ENCODE measurements around the gene MAGEA8.
"Not testable (repeated sequence)": the region's sequence is repeated elsewhere in the genome, so short reads cannot be mapped to it uniquely, and the experiment has no call there.

MAGEA8 gene

DNA sequence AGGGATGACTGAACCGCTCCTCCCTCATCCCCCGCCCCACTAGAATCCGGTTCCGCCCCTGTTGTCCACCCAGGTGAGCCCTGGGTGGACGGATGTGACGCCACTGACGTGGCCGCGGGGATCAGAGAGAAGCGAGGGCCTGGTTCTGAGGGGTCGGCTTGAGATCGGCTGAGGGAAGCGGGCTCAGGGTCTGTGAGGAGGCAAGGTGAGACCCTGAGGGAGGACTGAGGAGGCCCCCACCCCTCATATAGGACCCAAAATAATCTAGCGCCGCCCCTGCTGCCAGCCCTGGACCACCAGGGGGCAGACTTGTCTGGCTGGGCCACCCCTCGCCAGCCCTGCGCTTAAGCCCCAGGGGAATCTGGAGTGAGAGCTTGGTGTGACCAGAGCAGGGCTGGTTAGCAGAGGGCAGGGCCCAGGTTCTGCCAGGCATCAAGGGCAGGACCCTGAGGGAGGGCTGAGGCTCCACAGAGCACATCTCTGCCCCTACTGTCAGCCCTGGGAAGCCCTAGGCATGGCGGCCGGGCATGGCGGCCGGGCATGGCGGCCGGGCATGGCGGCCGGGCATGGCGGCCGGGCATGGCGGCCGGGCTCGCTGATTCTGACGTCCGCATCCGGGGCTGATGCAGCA lies at the start of gene MAGEA8:
Gene MAGEA8, plus strand, starts transcription at position 103 of the 631 bp plus-strand sequence. CDS start 3,090 bp downstream, outside the sequence.
- Histone ChIP-seq H3K9me3 (ENCODE audit: control insufficient read depth in 2 of 2, low read length in 2 of 2) (no peaks in the 10 kb centered on the region), H3K4me3 (ENCODE audit: low read length in 2 of 2) (no peak within 1 kb of the TSS), H3K27ac (ENCODE audit: low read depth in 2 of 2, low read length in 2 of 2) (no peak within 1 kb of the TSS), H3K27me3 (ENCODE audit: control insufficient read depth in 2 of 2, insufficient read depth in 2 of 2, low read length in 2 of 2) (peaks cover 0 to under 1% of the 10 kb centered on the region in 2 donors), H3K36me3 (ENCODE audit: control insufficient read depth in 2 of 2, insufficient read depth in 2 of 2, low read length in 2 of 2) (no peaks in the 10 kb centered on the region), H3K9ac (ENCODE audit: low read depth in 1 of 2, low read length in 2 of 2) (no peak within 1 kb of the TSS), H3K4me1 (ENCODE audit: control insufficient read depth in 2 of 2, insufficient read depth in 2 of 2, low read length in 2 of 2) (no peaks in the 10 kb centered on the region)

- Histone ChIP-seq H3K9me3 (ENCODE audit: control insufficient read depth in 2 of 2, low read length in 2 of 2) (no peaks in the 10 kb centered on the region), H3K36me3 (ENCODE audit: control insufficient read depth in 2 of 2, insufficient read depth in 2 of 2, low read length in 2 of 2) (no peaks in the 10 kb centered on the region), H3K4me1 (ENCODE audit: control insufficient read depth in 2 of 2, insufficient read depth in 2 of 2, low read length in 2 of 2) (no peaks in the 10 kb centered on the region), H3K27ac (ENCODE audit: low read depth in 2 of 2, low read length in 2 of 2) (no peak overlapping the region), H3K4me3 (ENCODE audit: low read length in 2 of 2) (no peak overlapping the region), H3K9ac (ENCODE audit: low read depth in 1 of 2, low read length in 2 of 2) (no peak overlapping the region), H3K27me3 (ENCODE audit: control insufficient read depth in 2 of 2, insufficient read depth in 2 of 2, low read length in 2 of 2) (no peaks in the 10 kb centered on the region)
Measured at GRCh38 chrX:149831473-149831872, 49.5 kb upstream of the MAGEA8 start.

- H3K27ac ChIP-seq (ENCODE audit: low read depth in 2 of 2, low read length in 2 of 2); H3K9ac ChIP-seq (ENCODE audit: low read depth in 1 of 2, low read length in 2 of 2); H3K4me3 ChIP-seq (ENCODE audit: low read length in 2 of 2); H3K4me1 ChIP-seq (ENCODE audit: control insufficient read depth in 2 of 2, insufficient read depth in 2 of 2, low read length in 2 of 2); H3K27me3 ChIP-seq (ENCODE audit: control insufficient read depth in 2 of 2, insufficient read depth in 2 of 2, low read length in 2 of 2); H3K9me3 ChIP-seq (ENCODE audit: control insufficient read depth in 2 of 2, low read length in 2 of 2); H3K36me3 ChIP-seq (ENCODE audit: control insufficient read depth in 2 of 2, insufficient read depth in 2 of 2, low read length in 2 of 2): not testable (repeated sequence)
Measured at GRCh38 chrX:149836728-149837127, 44.3 kb upstream of the MAGEA8 start.

- no peaks in the 10 kb centered on the region for H3K36me3 ChIP-seq (ENCODE audit: control insufficient read depth in 2 of 2, insufficient read depth in 2 of 2, low read length in 2 of 2)
Measured at GRCh38 chrX:149837167-149837566, 43.8 kb upstream of the MAGEA8 start.

GRCh38 chrX:149837639-149838038 lies 43.3 kb upstream of the MAGEA8 start:
- Histone ChIP-seq H3K9ac (ENCODE audit: low read depth in 1 of 2, low read length in 2 of 2) (no peak overlapping the region), H3K27ac (ENCODE audit: low read depth in 2 of 2, low read length in 2 of 2) (no peak overlapping the region), H3K36me3 (ENCODE audit: control insufficient read depth in 2 of 2, insufficient read depth in 2 of 2, low read length in 2 of 2) (no peaks in the 10 kb centered on the region), H3K27me3 (ENCODE audit: control insufficient read depth in 2 of 2, insufficient read depth in 2 of 2, low read length in 2 of 2) (no peaks in the 10 kb centered on the region), H3K4me1 (ENCODE audit: control insufficient read depth in 2 of 2, insufficient read depth in 2 of 2, low read length in 2 of 2) (no peaks in the 10 kb centered on the region), H3K4me3 (ENCODE audit: low read length in 2 of 2) (no peak overlapping the region), H3K9me3 (ENCODE audit: control insufficient read depth in 2 of 2, low read length in 2 of 2) (no peaks in the 10 kb centered on the region)

More at GRCh38 chrX:149837167-149837566, 43.8 kb upstream of the MAGEA8 start:
- Histone ChIP-seq H3K4me3 (ENCODE audit: low read length in 2 of 2) (no peak overlapping the region), H3K9me3 (ENCODE audit: control insufficient read depth in 2 of 2, low read length in 2 of 2) (no peaks in the 10 kb centered on the region), H3K27me3 (ENCODE audit: control insufficient read depth in 2 of 2, insufficient read depth in 2 of 2, low read length in 2 of 2) (no peaks in the 10 kb centered on the region), H3K9ac (ENCODE audit: low read depth in 1 of 2, low read length in 2 of 2) (no peak overlapping the region), H3K4me1 (ENCODE audit: control insufficient read depth in 2 of 2, insufficient read depth in 2 of 2, low read length in 2 of 2) (no peaks in the 10 kb centered on the region), H3K27ac (ENCODE audit: low read depth in 2 of 2, low read length in 2 of 2) (no peak overlapping the region)

DNA sequence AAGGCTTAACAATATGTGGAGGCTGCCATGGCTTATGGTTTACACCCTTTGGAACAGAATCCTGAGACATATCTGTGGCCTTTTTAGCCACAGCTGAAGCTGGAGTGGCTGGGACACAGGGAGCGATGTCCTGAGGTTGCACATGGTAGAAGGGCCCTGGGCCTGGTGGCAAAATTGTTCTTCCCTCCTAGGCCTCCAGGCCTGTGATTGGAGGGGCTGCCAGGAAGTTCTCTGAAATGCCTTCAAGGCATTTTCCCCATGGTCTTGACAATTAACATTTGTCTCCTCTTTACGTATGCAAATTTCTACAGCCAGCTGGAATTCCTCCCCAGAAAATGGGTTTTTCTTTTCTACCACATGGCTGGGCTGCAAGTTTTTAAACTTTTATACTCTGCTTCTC lies 39.1 kb upstream of the MAGEA8 start:
- H3K27ac ChIP-seq (ENCODE audit: low read depth in 2 of 2, low read length in 2 of 2), result no peak overlapping the region
- no peak overlapping the region for H3K4me3 ChIP-seq (ENCODE audit: low read length in 2 of 2)
- H3K9ac ChIP-seq (ENCODE audit: low read depth in 1 of 2, low read length in 2 of 2), result no peak overlapping the region
- peaks cover 0 to 2% of the 10 kb centered on the region in 2 donors for H3K27me3 ChIP-seq (ENCODE audit: control insufficient read depth in 2 of 2, insufficient read depth in 2 of 2, low read length in 2 of 2)
- no peaks in the 10 kb centered on the region for H3K4me1 ChIP-seq (ENCODE audit: control insufficient read depth in 2 of 2, insufficient read depth in 2 of 2, low read length in 2 of 2)
- H3K36me3 ChIP-seq (ENCODE audit: control insufficient read depth in 2 of 2, insufficient read depth in 2 of 2, low read length in 2 of 2), result no peaks in the 10 kb centered on the region
- H3K9me3 ChIP-seq (ENCODE audit: control insufficient read depth in 2 of 2, low read length in 2 of 2), result no peaks in the 10 kb centered on the region

GRCh38 chrX:149845385-149845784 lies 35.6 kb upstream of the MAGEA8 start:
- H3K27me3 ChIP-seq (ENCODE audit: control insufficient read depth in 2 of 2, insufficient read depth in 2 of 2, low read length in 2 of 2), result peaks cover 0 to 2% of the 10 kb centered on the region in 2 donors
- no peaks in the 10 kb centered on the region for H3K4me1 ChIP-seq (ENCODE audit: control insufficient read depth in 2 of 2, insufficient read depth in 2 of 2, low read length in 2 of 2)
- no peak overlapping the region for H3K4me3 ChIP-seq (ENCODE audit: low read length in 2 of 2)
- H3K36me3 ChIP-seq (ENCODE audit: control insufficient read depth in 2 of 2, insufficient read depth in 2 of 2, low read length in 2 of 2), result no peaks in the 10 kb centered on the region
- H3K9me3 ChIP-seq (ENCODE audit: control insufficient read depth in 2 of 2, low read length in 2 of 2), result no peaks in the 10 kb centered on the region
- H3K27ac ChIP-seq (ENCODE audit: low read depth in 2 of 2, low read length in 2 of 2), result peak overlapping the region in 1 of 2 donors; percentile 37
- H3K9ac ChIP-seq (ENCODE audit: low read depth in 1 of 2, low read length in 2 of 2), result no peak overlapping the region

DNA sequence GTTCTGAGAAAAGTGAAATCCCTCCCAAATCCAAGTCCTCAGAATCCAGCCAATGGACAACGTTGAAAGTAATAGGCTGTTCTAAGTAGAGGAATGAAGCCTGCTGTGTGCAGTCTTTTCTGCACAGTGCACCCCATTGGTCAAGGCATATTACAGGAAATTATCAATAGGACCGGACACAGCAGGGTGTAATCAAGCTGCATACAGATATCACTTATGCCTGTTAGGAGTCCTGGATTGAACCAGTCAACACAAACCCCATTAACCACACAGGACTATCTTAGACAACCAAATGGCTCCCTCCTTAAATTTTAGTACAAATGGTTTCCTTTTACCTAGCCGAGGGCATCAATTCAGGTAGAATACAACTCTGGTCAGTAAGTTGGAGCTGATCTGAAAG lies 34.2 kb upstream of the MAGEA8 start:
- Histone ChIP-seq H3K27me3 (ENCODE audit: control insufficient read depth in 2 of 2, insufficient read depth in 2 of 2, low read length in 2 of 2) (peaks cover 0 to 2% of the 10 kb centered on the region in 2 donors), H3K9me3 (ENCODE audit: control insufficient read depth in 2 of 2, low read length in 2 of 2) (no peaks in the 10 kb centered on the region), H3K4me3 (ENCODE audit: low read length in 2 of 2) (no peak overlapping the region), H3K36me3 (ENCODE audit: control insufficient read depth in 2 of 2, insufficient read depth in 2 of 2, low read length in 2 of 2) (no peaks in the 10 kb centered on the region), H3K9ac (ENCODE audit: low read depth in 1 of 2, low read length in 2 of 2) (no peak overlapping the region), H3K4me1 (ENCODE audit: control insufficient read depth in 2 of 2, insufficient read depth in 2 of 2, low read length in 2 of 2) (no peaks in the 10 kb centered on the region), H3K27ac (ENCODE audit: low read depth in 2 of 2, low read length in 2 of 2) (no peak overlapping the region)

DNA sequence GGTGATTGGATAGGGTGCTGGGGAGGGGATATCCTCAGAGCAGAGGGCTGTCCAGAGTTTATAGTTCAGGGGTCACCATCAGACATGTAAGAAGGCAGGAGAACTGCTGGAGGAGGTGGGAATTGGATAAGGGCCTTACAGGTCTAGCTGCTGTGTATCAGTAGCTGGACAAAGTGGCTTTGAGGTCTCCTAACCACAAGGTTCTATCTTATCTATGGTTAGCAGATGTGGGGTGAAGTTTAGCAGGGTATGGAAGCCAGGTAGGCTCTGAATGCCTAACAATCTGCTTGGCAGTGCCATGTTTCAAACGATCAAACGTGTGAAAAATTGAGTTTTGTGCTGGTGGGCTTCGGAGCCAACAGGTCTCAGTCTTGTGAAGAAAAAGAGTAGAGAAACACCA lies 32.1 kb upstream of the MAGEA8 start:
- H3K4me1 ChIP-seq (ENCODE audit: control insufficient read depth in 2 of 2, insufficient read depth in 2 of 2, low read length in 2 of 2), result no peaks in the 10 kb centered on the region
- no peak overlapping the region for H3K27ac ChIP-seq (ENCODE audit: low read depth in 2 of 2, low read length in 2 of 2)
- peaks cover 0 to 2% of the 10 kb centered on the region in 2 donors for H3K27me3 ChIP-seq (ENCODE audit: control insufficient read depth in 2 of 2, insufficient read depth in 2 of 2, low read length in 2 of 2)
- no peaks in the 10 kb centered on the region for H3K9me3 ChIP-seq (ENCODE audit: control insufficient read depth in 2 of 2, low read length in 2 of 2)
- no peak overlapping the region for H3K9ac ChIP-seq (ENCODE audit: low read depth in 1 of 2, low read length in 2 of 2)
- H3K4me3 ChIP-seq (ENCODE audit: low read length in 2 of 2), result no peak overlapping the region
- no peaks in the 10 kb centered on the region for H3K36me3 ChIP-seq (ENCODE audit: control insufficient read depth in 2 of 2, insufficient read depth in 2 of 2, low read length in 2 of 2)

GRCh38 chrX:149849787-149850186 lies 31.2 kb upstream of the MAGEA8 start:
- Histone ChIP-seq H3K4me1 (ENCODE audit: control insufficient read depth in 2 of 2, insufficient read depth in 2 of 2, low read length in 2 of 2) (no peaks in the 10 kb centered on the region), H3K27me3 (ENCODE audit: control insufficient read depth in 2 of 2, insufficient read depth in 2 of 2, low read length in 2 of 2) (peaks cover 0 to 2% of the 10 kb centered on the region in 2 donors), H3K4me3 (ENCODE audit: low read length in 2 of 2) (no peak overlapping the region), H3K27ac (ENCODE audit: low read depth in 2 of 2, low read length in 2 of 2) (no peak overlapping the region), H3K9me3 (ENCODE audit: control insufficient read depth in 2 of 2, low read length in 2 of 2) (no peaks in the 10 kb centered on the region), H3K9ac (ENCODE audit: low read depth in 1 of 2, low read length in 2 of 2) (no peak overlapping the region), H3K36me3 (ENCODE audit: control insufficient read depth in 2 of 2, insufficient read depth in 2 of 2, low read length in 2 of 2) (no peaks in the 10 kb centered on the region)
